ENCODE measurements around the gene HRH2. TPM values are rescaled to one million over a fixed set of nuclear protein-coding genes. Genes with fewer than 3 reads are reported as not detected.
"Not testable (repeated sequence)": the region's sequence is repeated elsewhere in the genome, so short reads cannot be mapped to it uniquely, and the experiment has no call there.

The HRH2 gene
- total RNA-seq, 1 donor from 2014 or later = 46.6 TPM

DNA sequence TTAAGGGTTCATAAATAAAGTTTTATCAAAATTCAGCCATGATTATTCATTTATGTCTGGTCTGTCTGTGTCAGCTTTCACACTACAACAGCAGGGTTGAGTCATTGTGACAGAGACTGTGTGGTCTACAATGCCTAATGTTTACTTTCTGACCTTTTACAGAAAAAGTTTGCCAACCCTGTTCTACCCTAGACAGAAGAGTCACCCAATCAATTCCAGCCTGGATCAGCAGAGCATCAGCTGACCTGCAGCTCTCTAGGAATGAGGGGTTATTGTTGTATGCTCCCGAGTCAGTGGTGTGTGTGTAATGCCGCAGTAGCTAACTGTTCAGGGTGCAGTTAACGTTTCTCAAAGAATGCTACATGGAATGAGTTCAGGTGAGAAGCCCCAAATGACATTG lies 87.3 kb downstream of the HRH2 start:
- DNase-seq (ENCODE audit: missing footprints) = no peak
- no peak for ATAC-seq
- intact Hi-C loops (cut with DNase I) = no loop called here

- DNase-seq (ENCODE audit: missing footprints) = no peak
- no peak for ATAC-seq
- intact Hi-C loops (cut with DNase I) = no loop called here
Measured at GRCh38 chr5:175746851-175747250, 89.0 kb downstream of the HRH2 start.

- no peak for DNase-seq (ENCODE audit: missing footprints)
- no peak for ATAC-seq
- intact Hi-C loops (cut with DNase I) = no loop called here
Measured at GRCh38 chr5:175747539-175748060, 89.7 kb downstream of the HRH2 start.

DNA sequence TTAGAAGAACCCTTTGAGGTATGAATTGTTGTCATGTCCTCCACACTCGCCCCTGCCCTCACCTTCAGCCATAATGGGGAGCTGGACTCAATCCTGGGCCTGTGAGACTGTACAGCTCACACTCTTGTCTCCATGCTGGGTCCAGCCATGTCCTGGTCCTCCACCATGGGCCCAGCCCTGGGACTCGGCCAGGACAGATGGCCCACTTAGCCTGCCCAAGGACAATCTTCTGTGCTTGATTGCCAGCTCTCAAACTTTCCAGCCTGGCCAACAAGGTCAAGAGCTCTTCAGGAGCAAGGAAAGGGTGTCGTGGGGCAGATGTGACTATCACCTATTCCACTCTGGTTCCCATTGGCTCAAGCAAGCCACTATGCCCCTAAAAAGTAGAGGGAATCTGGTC lies 90.8 kb downstream of the HRH2 start:
- intact Hi-C loops (cut with DNase I) = no loop called here
- no peak for ATAC-seq
- no peak for DNase-seq (ENCODE audit: missing footprints)

GRCh38 chr5:175749591-175749990 lies 91.7 kb downstream of the HRH2 start:
- no peak for ATAC-seq
- intact Hi-C loops (cut with DNase I) = no loop called here

DNA sequence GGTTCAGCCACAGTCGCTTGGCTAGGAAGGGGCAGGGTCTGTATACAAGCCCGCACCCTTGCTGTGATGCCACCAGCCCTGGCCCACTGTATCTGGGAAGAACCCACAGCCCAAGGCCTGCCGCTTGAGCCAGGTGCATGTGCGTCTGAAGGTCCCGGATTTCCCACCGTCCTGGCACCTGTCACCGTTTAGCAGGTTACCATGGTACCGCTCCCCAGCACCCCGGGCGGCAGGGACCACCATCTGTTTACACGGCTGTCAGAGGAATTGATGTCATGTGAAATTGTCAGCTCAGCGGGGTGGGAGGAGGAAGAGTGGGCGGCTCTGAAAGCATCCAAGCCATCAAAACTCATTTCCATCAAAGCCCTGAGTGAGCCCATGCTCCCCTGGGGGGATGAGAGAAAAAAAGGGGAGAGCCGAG lies 92.7 kb downstream of the HRH2 start:
- intact Hi-C loops (cut with DNase I) = no loop called here
- ATAC-seq (no peak), DNase-seq (ENCODE audit: missing footprints) (no peak)

More at GRCh38 chr5:175749591-175749990, 91.7 kb downstream of the HRH2 start:
- no peak for DNase-seq (ENCODE audit: missing footprints)

DNA sequence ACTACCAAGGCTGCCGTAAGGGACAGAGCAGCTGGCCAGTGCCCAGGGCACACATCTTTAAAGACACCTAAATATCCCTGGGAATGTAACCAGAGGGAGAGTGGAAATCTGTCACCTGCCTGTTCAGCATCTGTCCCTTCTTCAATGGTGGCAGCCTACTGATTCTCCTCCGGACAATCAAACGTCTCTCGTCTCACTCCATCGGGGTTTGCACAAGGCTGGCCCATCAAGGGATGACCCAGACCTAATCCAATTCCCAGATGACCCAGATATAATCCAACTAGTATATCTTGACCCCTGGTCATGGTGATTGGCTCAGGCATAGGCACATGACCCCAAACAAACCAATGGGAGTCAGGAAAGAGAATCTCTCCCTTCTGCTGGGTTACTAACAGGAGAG lies 93.5 kb downstream of the HRH2 start:
- no peak for ATAC-seq
- intact Hi-C loops (cut with DNase I) = no loop called here

DNA sequence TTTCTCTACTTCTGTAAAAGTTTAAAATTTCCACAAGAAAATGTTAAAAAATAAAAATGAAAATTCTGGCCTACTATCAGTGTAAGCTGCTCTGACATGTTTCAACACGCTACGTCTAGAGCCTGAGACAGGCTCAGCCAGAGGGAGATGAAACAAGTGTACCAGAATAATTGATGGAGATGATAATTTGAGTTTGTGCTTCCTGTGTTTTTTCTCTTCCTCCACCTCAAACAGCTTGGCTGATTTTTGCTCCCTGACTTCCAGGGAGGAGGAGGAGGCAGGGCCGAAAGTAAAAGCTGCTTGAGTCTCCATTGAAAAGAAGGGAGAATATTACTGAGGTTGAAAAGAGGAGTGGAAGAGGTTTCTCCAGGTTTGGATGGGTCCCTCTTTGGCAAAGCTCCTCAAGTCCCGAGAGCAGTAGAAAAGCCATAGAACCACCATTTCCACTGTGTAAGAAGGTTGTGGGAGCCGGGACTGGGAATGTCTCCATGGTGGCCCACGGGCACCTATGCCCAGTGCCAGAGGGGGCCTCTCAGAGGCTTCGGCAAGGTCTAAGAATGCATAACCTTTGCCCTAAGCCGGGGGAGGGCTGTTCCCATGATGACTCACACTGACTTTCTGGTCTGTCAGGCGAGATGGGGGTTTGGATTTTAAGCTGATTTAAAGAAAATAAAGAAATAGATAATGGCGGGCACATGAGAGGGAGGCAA lies 95.1 kb downstream of the HRH2 start:
- no peak for ATAC-seq
- intact Hi-C loops (cut with DNase I) = no loop called here

More for the DNA sequence above, 93.5 kb downstream of the HRH2 start:
- no peak for DNase-seq (ENCODE audit: missing footprints)

DNA sequence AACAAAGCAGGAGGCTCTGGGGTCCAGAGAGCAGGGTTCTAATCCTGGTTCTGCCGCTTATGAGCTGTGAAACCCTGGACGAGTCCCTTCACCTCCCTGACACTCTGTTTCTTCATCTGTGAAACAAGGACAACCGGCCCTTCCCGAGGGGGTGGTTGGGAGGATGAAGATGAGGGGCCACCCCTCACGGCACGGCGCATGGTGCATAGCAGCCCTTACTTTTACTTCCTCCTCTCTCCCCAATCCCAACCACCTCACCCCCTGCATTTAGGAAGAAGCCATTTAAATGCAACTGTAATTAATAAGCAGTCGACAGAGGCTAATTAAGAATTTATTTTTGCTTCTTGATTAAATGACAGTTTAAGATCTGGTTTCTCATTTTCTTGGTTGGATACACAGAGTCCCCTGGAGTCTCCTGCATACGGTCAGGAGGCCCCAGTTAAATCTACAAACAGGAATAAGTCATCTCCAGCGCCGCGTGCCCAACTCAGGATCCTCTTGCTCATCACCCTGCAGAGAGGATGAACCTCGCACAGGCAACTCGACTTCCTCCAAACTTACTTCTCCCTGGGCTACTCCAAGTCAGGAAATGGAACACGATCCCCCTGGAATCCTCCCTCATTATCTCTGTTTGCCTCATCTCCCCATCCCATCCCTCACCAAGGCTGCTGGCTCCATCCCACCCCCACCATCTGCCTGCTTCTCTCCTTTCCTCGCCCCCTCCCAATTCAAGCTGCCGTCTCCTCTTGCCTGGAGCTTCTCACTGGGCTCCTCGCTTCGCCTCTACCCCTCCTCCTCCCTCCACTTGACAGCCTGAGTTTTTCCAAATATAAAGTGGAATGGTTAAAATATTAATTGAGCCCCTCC lies 95.9 kb downstream of the HRH2 start:
- intact Hi-C loops (cut with DNase I) = no loop called here
- no peak for DNase-seq (ENCODE audit: missing footprints)
- no peak for ATAC-seq

More for the DNA sequence above, 95.1 kb downstream of the HRH2 start:
- DNase-seq (ENCODE audit: missing footprints) = no peak

DNA sequence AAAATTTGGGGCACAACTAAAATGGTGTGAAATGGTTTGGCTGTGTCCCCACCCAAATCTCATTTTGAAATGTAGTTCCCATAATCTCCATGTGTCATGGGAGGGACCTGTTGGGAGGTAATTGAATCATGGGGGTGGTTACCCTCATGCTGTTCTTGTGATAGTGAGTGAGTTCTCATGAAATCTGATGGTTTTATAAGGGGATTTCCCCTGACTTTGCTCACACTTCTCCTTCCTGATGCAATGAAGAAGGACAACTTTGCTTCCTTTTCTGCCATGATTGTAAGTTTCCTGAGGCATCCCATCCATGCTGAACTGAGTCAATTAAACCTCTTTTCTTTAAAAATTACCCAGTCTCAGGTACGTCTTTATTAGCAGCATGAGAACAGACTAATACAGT lies 102.1 kb downstream of the HRH2 start:
- DNase-seq (ENCODE audit: missing footprints); ATAC-seq; intact Hi-C loops (cut with DNase I): not testable (repeated sequence)

Other genes starting within 250 kb of the HRH2 start
- gene DRD1, start 213.9 kb upstream of the HRH2 start, total RNA-seq = not detected
- 34.5 TPM for gene SFXN1, start 179.5 kb upstream of the HRH2 start, total RNA-seq
- not detected for gene CPLX2, start 213.5 kb downstream of the HRH2 start, total RNA-seq